PFSK-1 (cell line): Measurements from ENCODE around the gene THSD7B.

Experiments
- FOXP2 ChIP-seq: optimal IDR thresholded peaks from 2 replicates; pipeline ENCODE3; 2011; ENCODE audit warnings: borderline replicate concordance, control low read depth, inconsistent platforms; ENCODE audit not compliant: insufficient read depth; ENCODE audit errors: extremely low read length, extremely low read depth
- POLR2AphosphoS5 ChIP-seq: IDR thresholded peaks from 2 replicates; pipeline ENCODE4 v1.6.1; 2012; ENCODE audit warnings: low read depth, mild to moderate bottlenecking, control low read depth, low read length, moderate library complexity
- SIN3A ChIP-seq: IDR thresholded peaks from 2 replicates; pipeline ENCODE4 v1.6.1; 2012; ENCODE audit warnings: mild to moderate bottlenecking, low read length, moderate library complexity, borderline replicate concordance; ENCODE audit not compliant: insufficient read depth
- TAF1 ChIP-seq: IDR thresholded peaks from 2 replicates; pipeline ENCODE4 v1.6.1; 2012; ENCODE audit warnings: low read length, control low read depth, borderline replicate concordance; ENCODE audit not compliant: insufficient read depth
- TF ChIP-seq, protein P1 (sequence below), 2 experiments: IDR thresholded peaks; 2 replicates each; pipeline versions ENCODE4 v1.6.1 to v1.8.0; 2011 to 2012; ENCODE audit warnings: low read depth in 2 of 2, low read length in 2 of 2, control low read depth in 1 of 2, inconsistent platforms in 1 of 2, mild to moderate bottlenecking in 1 of 2, moderate library complexity in 1 of 2; ENCODE audit not compliant: insufficient read depth in 1 of 2

The THSD7B gene

DNA sequence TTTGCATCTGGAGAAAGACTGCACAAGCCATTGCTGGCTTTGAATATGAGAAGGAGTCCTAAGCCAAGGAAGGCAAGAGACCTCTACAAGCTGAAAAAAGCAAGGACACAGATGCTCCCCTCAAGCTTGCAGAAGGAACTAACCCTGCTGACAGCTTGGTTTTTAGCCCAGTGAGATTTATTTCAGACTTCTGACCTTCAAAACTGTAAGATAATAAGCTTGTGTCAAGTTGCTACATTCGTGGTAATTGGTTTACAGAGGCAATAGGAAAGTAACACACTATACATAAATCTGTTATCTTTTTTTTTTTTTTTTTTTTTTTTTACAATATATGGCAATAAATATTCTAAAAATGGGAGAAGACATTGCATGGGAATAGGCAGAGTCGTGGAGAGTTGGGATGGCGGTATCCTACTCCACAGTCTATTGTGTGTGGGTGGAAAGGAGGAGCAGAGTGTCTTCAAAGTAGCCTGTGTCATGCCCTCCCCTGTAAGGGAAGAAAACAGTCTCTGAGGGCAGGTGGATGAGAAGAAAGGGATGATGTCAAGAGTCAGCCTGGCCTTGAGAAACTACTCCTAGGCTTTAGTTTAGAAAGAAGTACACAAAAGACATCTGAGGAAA is 196.9 kb downstream of the THSD7B start:
- TF ChIP-seq TAF1 (no peak), SIN3A (no peak), FOXP2 (no peak), POLR2AphosphoS5 (no peak)
- TF ChIP-seq, protein P1, sequence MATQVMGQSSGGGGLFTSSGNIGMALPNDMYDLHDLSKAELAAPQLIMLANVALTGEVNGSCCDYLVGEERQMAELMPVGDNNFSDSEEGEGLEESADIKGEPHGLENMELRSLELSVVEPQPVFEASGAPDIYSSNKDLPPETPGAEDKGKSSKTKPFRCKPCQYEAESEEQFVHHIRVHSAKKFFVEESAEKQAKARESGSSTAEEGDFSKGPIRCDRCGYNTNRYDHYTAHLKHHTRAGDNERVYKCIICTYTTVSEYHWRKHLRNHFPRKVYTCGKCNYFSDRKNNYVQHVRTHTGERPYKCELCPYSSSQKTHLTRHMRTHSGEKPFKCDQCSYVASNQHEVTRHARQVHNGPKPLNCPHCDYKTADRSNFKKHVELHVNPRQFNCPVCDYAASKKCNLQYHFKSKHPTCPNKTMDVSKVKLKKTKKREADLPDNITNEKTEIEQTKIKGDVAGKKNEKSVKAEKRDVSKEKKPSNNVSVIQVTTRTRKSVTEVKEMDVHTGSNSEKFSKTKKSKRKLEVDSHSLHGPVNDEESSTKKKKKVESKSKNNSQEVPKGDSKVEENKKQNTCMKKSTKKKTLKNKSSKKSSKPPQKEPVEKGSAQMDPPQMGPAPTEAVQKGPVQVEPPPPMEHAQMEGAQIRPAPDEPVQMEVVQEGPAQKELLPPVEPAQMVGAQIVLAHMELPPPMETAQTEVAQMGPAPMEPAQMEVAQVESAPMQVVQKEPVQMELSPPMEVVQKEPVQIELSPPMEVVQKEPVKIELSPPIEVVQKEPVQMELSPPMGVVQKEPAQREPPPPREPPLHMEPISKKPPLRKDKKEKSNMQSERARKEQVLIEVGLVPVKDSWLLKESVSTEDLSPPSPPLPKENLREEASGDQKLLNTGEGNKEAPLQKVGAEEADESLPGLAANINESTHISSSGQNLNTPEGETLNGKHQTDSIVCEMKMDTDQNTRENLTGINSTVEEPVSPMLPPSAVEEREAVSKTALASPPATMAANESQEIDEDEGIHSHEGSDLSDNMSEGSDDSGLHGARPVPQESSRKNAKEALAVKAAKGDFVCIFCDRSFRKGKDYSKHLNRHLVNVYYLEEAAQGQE (IDR thresholded peaks at IDR 0.05; ENCODE audit: insufficient read depth in 1 of 2, low read depth in 2 of 2, low read length in 2 of 2), result no peak

DNA sequence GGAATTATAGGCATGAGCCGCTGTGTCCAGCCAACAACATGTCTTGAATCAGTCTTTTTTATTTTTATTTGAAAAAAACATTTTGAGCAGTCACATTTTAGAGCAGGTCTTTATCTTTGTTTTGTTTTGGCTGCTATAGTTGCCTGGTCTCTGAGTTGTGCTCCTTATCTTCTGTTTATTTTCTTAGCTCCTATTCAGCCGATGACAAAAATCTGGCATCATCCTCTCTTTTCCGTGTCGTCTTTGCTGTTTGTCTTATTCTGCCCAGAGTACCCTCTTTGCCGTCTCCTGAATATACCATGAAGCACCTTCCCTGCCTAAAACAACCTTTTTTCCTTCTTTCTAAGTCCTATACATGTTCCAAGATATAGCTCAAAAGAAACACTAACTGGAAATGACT is 201.1 kb downstream of the THSD7B start:
- TF ChIP-seq SIN3A (no peak), POLR2AphosphoS5 (no peak), TAF1 (no peak), FOXP2 (no peak)
- TF ChIP-seq, protein P1 (IDR thresholded peaks at IDR 0.05; ENCODE audit: insufficient read depth in 1 of 2, low read depth in 2 of 2, low read length in 2 of 2), result no peak

DNA sequence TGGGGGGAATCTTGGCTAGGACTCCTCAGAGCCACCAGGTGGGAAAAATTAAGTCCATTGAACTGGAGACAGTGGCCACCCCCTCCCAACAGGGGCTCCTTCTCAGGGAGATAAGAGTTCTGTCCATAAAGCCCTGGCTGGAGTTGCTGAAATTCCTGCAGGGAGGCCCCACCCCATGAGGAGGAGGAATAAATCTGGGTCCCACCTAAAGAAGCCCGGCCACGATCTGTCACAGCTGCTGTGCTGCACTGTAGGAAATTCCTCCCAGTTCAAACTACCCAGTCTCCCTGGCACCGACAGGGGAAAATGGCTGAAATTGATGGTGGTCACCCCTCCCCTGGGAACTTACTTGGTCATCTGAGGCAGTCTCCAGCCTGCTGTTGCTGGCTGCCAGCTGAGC is 215.0 kb downstream of the THSD7B start:
- TF ChIP-seq SIN3A, result no peak
- no peak for TF ChIP-seq POLR2AphosphoS5
- TF ChIP-seq FOXP2, result no peak
- TF ChIP-seq, protein P1 (IDR thresholded peaks at IDR 0.05; ENCODE audit: insufficient read depth in 1 of 2, low read depth in 2 of 2, low read length in 2 of 2), result no peak
- TF ChIP-seq TAF1, result no peak

DNA sequence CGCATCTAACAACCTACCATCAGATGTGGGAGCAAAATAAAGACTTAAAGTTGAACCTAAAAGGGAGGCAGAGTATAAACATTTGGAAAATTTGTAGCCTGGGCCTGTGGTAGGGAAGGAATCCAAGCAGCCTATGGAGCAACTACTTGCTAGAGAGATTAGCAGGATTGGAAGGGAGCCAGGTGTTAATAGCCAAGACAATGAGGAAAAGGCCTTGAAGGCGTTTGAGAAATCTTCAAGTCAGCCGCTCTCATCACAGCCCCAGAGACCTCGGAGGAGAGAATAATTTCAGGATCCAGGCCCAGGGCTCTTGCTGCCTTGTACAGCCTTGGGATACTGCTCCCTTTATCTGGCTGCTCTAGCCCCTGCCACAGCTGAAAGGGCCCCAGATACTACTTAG is 219.7 kb downstream of the THSD7B start:
- TF ChIP-seq, protein P1 (IDR thresholded peaks at IDR 0.05; ENCODE audit: insufficient read depth in 1 of 2, low read depth in 2 of 2, low read length in 2 of 2), result no peak
- TF ChIP-seq SIN3A (no peak), POLR2AphosphoS5 (no peak), TAF1 (no peak), FOXP2 (no peak)
